ENCODE data around the gene ASCC2. TPM values are rescaled to one million over a fixed set of nuclear protein-coding genes. Genes with fewer than 3 reads are reported as not detected.

ASCC2 gene
- total and polyA plus RNA-seq, 7 donors, result 15.0 to 51.0 (median 37.7) TPM

GRCh38 chr22:29816980-29817379, 21.1 kb downstream of the ASCC2 start:
- H3K4me1 ChIP-seq, result peaks cover 0 to 9% (median 2%) of the 10 kb centered on the region in 4 donors
- H3K9me3 ChIP-seq, result no peaks in the 10 kb centered on the region
- 93 to 99% methylated on average over 2 of the region's 2 CpGs for WGBS, 2 donors
- H3K36me3 ChIP-seq, result peaks cover 12 to 95% (median 32%) of the 10 kb centered on the region in 4 donors
- H3K4me3 ChIP-seq, result no peak overlapping the region
- no peaks in the 10 kb centered on the region for H3K27me3 ChIP-seq
- TF ChIP-seq EP300 (IDR thresholded peaks at IDR 0.05), result no peak
- no peak for TF ChIP-seq CTCF (IDR thresholded peaks at IDR 0.05)
- TF ChIP-seq POLR2A (IDR thresholded peaks at IDR 0.05), result no peak
- no peak for TF ChIP-seq POLR2AphosphoS5 (IDR thresholded peaks at IDR 0.05)
- no peak overlapping the region for H3K27ac ChIP-seq
- DNase-seq, result no peak
- intact Hi-C loops (cut with DNase I), result no loop called here

- Histone ChIP-seq H3K4me1 (peaks cover 0 to 9% (median 1%) of the 10 kb centered on the region in 4 donors), H3K9me3 (no peaks in the 10 kb centered on the region), H3K4me3 (no peak overlapping the region), H3K27ac (peak overlapping the region in 1 of 4 donors; percentile 27), H3K36me3 (peaks cover 12 to 95% (median 33%) of the 10 kb centered on the region in 4 donors), H3K27me3 (no peaks in the 10 kb centered on the region)
- no peak for DNase-seq
- intact Hi-C loops (cut with DNase I), result no loop called here
- WGBS, 2 donors, result 85% methylated on average over 6 of the region's 6 CpGs
- no peak for TF ChIP-seq POLR2AphosphoS5 (IDR thresholded peaks at IDR 0.05)
- TF ChIP-seq CTCF (IDR thresholded peaks at IDR 0.05), result no peak
- no peak for TF ChIP-seq EP300 (IDR thresholded peaks at IDR 0.05)
- TF ChIP-seq POLR2A (IDR thresholded peaks at IDR 0.05), result no peak
Measured at GRCh38 chr22:29816539-29816938, 21.5 kb downstream of the ASCC2 start.

GRCh38 chr22:29816128-29816527, 21.9 kb downstream of the ASCC2 start:
- WGBS, 2 donors, result 50 to 64% methylated on average over 2 of the region's 2 CpGs
- no peak for DNase-seq
- Histone ChIP-seq H3K4me3 (no peak overlapping the region), H3K9me3 (no peaks in the 10 kb centered on the region), H3K36me3 (peaks cover 12 to 95% (median 33%) of the 10 kb centered on the region in 4 donors), H3K27ac (peak overlapping the region in 1 of 4 donors; percentile 27), H3K27me3 (no peaks in the 10 kb centered on the region), H3K4me1 (peaks cover 0 to 9% (median 0%) of the 10 kb centered on the region in 4 donors)
- TF ChIP-seq EP300 (IDR thresholded peaks at IDR 0.05), result no peak
- no peak for TF ChIP-seq CTCF (IDR thresholded peaks at IDR 0.05)
- no peak for TF ChIP-seq POLR2A (IDR thresholded peaks at IDR 0.05)
- TF ChIP-seq POLR2AphosphoS5 (IDR thresholded peaks at IDR 0.05), result no peak
- intact Hi-C loops (cut with DNase I), result no loop called here

GRCh38 chr22:29815580-29815979, 22.5 kb downstream of the ASCC2 start:
- H3K36me3 ChIP-seq, result peaks cover 12 to 95% (median 32%) of the 10 kb centered on the region in 4 donors
- intact Hi-C loops (cut with DNase I), result no loop called here
- peaks cover 0 to 9% (median 0%) of the 10 kb centered on the region in 4 donors for H3K4me1 ChIP-seq

GRCh38 chr22:29814003-29814402, 24.1 kb downstream of the ASCC2 start:
- Histone ChIP-seq H3K36me3 (peaks cover 12 to 85% (median 29%) of the 10 kb centered on the region in 4 donors), H3K9me3 (no peaks in the 10 kb centered on the region), H3K27ac (no peak overlapping the region), H3K4me1 (peaks cover 0 to 9% (median 0%) of the 10 kb centered on the region in 4 donors), H3K4me3 (no peak overlapping the region), H3K27me3 (no peaks in the 10 kb centered on the region)
- no peak for TF ChIP-seq CTCF (IDR thresholded peaks at IDR 0.05)
- TF ChIP-seq EP300 (IDR thresholded peaks at IDR 0.05), result no peak
- TF ChIP-seq POLR2A (IDR thresholded peaks at IDR 0.05), result no peak
- TF ChIP-seq POLR2AphosphoS5 (IDR thresholded peaks at IDR 0.05), result no peak
- intact Hi-C loops (cut with DNase I), result no loop called here
- 86 to 97% methylated on average over 5 of the region's 5 CpGs for WGBS, 2 donors
- no peak for DNase-seq

More at GRCh38 chr22:29815580-29815979, 22.5 kb downstream of the ASCC2 start:
- DNase-seq, result no peak
- no peaks in the 10 kb centered on the region for H3K9me3 ChIP-seq
- 91 to 93% methylated on average over 4 of the region's 4 CpGs for WGBS, 2 donors
- H3K4me3 ChIP-seq, result no peak overlapping the region
- H3K27ac ChIP-seq, result peak overlapping the region in 1 of 4 donors; percentile 27
- no peak for TF ChIP-seq POLR2A (IDR thresholded peaks at IDR 0.05)
- no peak for TF ChIP-seq EP300 (IDR thresholded peaks at IDR 0.05)
- no peak for TF ChIP-seq POLR2AphosphoS5 (IDR thresholded peaks at IDR 0.05)
- H3K27me3 ChIP-seq, result no peaks in the 10 kb centered on the region
